Fibroblast of the conjunctiva (primary cell): ENCODE results near the gene TNFSF13.

ENCODE experiments used
- DNase-seq: peaks from one replicate; pipeline ENCODE4 v3.0.0-alpha.2; 2010; ENCODE audit warnings: low read depth

The TNFSF13 gene

GRCh38 chr17:7552621-7553051 is 5.9 kb upstream of the TNFSF13 start:
- DNase-seq: no peak

DNA sequence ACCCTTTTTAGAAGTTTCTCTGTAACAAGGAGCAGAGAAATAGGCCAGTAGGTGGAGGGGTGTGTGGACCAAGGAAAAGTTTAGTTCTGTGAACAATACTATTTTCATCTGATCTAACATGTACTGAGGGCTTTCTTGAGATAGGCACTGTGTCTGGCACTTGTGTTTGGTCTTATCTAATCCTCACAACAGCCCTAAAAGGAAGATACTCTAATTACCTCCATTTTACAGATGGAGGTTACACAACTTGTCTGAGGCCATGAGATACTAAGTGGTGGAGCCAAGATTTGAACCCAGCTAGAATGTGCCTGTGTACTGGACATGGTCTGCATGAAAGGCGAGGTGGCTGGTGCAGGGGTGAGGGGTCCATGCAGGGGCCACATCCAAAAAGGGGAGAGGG is 5.2 kb upstream of the TNFSF13 start:
- DNase-seq: no peak

GRCh38 chr17:7555320-7555948 is 3.1 kb upstream of the TNFSF13 start:
- DNase-seq: no peak

GRCh38 chr17:7556627-7557026 is 1.9 kb upstream of the TNFSF13 start:
- no peak for DNase-seq

DNA sequence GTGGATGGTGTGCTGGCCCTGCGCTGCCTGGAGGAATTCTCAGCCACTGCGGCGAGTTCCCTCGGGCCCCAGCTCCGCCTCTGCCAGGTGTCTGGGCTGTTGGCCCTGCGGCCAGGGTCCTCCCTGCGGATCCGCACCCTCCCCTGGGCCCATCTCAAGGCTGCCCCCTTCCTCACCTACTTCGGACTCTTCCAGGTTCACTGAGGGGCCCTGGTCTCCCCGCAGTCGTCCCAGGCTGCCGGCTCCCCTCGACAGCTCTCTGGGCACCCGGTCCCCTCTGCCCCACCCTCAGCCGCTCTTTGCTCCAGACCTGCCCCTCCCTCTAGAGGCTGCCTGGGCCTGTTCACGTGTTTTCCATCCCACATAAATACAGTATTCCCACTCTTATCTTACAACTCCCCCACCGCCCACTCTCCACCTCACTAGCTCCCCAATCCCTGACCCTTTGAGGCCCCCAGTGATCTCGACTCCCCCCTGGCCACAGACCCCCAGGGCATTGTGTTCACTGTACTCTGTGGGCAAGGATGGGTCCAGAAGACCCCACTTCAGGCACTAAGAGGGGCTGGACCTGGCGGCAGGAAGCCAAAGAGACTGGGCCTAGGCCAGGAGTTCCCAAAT is 1.3 kb upstream of the TNFSF13 start:
- no peak for DNase-seq

DNA sequence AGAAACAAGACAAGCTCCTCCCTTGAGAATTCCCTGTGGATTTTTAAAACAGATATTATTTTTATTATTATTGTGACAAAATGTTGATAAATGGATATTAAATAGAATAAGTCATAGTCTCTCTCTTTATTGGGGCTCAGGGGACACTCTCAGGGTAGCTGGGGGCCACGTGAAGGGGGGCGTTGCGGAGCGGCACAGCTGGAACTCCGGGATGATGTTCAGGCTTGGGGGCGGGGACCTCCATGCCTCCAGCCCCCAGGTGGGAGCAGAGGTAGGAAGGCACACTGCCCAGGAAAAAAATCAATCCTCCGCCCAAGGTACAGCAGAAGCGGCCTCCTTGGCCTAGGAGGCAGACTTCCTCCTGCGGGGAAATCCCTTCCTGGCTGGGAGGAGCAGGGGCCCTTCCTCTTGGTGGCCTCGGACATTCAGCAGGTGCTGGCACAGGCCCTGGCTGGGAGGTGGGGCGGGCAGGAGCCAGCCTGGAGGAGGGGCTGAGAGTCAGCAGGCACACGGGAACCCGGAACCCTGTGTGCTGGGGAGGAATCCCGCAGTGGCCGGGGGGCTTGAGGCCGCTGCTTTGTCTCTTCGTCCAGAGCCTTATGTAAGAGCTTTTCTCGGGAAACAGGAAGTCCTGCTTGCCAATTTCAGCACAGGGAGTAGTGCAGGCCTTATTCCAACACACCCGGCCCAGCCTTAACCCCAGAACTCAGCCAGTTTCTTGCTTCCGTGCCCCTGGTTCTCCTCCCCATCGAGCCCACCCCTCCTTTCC is 591 bp upstream of the TNFSF13 start:
- DNase-seq: peak; percentile 64

DNA sequence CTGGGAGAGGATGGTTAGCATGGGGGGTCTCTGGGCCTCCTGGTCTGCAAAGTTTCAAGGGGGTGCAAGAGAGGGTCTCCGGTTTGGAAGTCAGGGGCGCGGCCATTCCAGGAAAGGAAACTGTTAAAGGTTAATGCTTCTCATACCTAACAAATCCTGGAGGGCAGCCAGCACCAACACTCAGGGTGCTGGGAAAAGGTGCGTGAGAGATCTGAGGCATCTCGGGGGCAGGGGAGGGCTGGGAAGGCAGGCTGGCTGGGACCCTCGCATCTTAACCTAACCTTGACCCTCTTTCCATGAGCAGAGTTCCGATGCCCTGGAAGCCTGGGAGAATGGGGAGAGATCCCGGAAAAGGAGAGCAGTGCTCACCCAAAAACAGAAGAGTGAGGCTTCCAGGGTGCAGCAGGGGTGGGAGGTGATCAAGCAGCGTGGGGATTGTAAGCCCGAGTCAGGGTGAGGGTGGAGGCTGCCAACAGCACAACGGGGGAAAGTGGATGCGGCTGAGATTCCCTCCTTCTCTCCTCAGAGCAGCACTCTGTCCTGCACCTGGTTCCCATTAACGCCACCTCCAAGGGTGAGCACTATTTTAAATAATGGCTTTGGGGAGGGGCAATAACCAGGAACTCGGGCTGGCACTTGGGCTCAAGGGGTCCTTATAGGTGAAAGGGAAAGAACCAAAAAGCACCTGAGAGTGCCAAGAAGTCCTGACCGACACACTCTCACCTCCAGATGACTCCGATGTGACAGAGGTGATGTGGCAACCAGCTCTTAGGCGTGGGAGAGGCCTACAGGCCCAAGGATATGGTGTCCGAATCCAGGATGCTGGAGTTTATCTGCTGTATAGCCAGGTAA is 996 bp downstream of the TNFSF13 start:
- DNase-seq: no peak

DNA sequence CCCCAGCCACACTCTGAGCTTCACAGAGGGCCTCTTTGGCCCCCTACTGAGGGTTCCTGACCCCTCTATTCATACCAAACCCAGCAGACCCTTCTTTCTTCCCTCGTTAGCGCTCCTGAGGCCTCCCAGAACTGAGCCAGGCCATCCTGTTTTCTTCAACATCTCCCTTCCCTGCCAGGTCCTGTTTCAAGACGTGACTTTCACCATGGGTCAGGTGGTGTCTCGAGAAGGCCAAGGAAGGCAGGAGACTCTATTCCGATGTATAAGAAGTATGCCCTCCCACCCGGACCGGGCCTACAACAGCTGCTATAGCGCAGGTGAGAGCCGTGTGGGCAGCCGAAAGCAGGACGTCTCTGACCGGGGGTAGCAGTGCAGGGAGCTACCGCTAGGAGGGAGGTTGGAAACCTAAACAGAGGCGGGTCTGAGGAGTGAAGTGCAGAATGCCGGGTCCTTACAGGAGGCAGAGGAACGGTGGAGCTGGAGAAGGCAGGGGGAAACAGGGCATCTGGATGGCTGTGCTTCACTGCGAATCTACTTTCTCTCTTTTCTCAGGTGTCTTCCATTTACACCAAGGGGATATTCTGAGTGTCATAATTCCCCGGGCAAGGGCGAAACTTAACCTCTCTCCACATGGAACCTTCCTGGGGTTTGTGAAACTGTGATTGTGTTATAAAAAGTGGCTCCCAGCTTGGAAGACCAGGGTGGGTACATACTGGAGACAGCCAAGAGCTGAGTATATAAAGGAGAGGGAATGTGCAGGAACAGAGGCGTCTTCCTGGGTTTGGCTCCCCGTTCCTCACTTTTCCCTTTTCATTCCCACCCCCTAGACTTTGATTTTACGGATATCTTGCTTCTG is 1.9 kb downstream of the TNFSF13 start:
- peak; percentile 36 for DNase-seq

DNA sequence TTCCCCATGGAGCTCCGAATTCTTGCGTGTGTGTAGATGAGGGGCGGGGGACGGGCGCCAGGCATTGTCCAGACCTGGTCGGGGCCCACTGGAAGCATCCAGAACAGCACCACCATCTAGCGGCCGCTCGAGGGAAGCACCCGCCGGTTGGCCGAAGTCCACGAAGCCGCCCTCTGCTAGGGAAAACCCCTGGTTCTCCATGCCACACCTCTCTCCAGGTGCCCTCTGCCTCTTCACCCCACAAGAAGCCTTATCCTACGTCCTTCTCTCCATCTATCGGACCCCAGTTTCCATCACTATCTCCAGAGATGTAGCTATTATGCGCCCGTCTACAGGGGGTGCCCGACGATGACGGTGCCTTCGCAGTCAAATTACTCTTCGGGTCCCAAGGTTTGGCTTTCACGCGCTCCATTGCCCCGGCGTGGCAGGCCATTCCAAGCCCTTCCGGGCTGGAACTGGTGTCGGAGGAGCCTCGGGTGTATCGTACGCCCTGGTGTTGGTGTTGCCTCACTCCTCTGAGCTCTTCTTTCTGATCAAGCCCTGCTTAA is 2.6 kb downstream of the TNFSF13 start:
- peak; percentile 75 for DNase-seq

GRCh38 chr17:7561589-7562207 is 3.1 kb downstream of the TNFSF13 start, which contains the start of gene SENP3:
TSS of gene SENP3 (plus strand) at chr17:7561919. CDS start at chr17:7563077, 1,158 bp downstream.
- DNase-seq: peak; percentile 72

DNA sequence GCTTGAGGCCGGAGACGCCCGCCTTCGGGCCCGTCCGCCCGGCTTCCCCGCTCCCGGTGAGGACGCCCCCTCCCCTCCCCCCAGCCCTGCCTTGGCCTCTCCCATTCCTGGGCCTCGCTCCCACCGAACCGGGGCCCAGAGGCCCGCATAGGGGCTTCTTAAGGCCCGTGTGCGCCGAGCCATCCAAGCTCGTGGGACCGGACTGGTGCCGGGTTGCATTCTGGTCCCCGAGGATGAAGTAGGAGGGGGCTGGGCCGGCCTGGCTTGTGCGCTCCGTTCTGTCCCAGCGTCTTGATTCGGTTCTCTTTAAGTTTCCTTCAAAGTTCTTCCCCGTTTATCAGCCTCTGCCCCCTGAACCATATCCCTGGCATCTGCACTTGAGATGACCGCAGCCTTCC is 3.7 kb downstream of the TNFSF13 start:
- no peak for DNase-seq

- DNase-seq: no peak
Observed at GRCh38 chr17:7563115-7563869, 4.7 kb downstream of the TNFSF13 start.

- no peak for DNase-seq
Observed at GRCh38 chr17:7569571-7569970, 11.0 kb downstream of the TNFSF13 start.

DNA sequence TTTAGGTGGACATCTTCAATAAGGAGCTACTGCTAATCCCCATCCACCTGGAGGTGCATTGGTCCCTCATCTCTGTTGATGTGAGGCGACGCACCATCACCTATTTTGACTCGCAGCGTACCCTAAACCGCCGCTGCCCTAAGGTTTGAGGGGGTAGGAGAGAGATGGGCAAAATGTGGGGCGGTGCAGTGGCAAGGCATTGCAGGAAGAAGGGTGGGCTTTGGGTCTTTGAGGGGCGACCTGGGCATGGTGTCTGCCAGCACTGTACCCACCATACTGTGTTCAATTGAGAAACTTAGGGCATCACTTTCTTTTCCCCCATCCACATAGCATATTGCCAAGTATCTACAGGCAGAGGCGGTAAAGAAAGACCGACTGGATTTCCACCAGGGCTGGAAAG is 11.8 kb downstream of the TNFSF13 start:
- no peak for DNase-seq

DNA sequence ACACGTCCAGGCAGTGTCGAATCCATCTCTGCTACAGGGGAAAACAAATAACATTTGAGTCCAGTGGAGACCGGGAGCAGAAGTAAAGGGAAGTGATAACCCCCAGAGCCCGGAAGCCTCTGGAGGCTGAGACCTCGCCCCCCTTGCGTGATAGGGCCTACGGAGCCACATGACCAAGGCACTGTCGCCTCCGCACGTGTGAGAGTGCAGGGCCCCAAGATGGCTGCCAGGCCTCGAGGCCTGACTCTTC is 13.7 kb downstream of the TNFSF13 start:
- no peak for DNase-seq

DNA sequence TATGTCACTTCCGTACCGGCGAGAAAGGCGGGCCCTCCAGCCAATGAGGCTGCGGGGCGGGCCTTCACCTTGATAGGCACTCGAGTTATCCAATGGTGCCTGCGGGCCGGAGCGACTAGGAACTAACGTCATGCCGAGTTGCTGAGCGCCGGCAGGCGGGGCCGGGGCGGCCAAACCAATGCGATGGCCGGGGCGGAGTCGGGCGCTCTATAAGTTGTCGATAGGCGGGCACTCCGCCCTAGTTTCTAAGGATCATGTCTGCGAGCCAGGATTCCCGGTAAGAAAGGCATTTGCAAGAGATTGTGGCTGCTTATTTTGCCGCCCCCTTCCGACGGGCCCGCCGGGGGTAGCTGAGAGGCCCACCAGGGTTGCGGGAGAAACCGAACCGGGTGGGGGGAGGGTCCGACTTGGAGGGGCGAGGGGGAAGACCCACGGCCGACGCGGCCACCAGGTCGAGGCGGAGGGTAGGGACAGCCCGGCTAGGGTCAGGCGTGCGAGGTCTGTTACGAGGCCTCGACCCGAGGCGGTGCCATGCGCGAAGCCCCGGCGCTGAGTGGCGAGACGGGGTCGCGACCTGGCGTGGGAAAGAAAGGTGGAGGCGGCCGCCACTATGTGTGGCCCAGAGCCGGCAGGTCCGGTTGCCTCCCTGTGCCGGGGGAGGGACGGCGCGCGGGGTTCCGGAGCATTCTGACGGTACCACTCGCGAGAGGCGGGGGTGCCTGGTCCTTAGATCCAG is 14.2 kb downstream of the TNFSF13 start:
- DNase-seq: peak; percentile 99

GRCh38 chr17:7573324-7574080 is 15.0 kb downstream of the TNFSF13 start:
- peak; percentile 90 for DNase-seq

DNA sequence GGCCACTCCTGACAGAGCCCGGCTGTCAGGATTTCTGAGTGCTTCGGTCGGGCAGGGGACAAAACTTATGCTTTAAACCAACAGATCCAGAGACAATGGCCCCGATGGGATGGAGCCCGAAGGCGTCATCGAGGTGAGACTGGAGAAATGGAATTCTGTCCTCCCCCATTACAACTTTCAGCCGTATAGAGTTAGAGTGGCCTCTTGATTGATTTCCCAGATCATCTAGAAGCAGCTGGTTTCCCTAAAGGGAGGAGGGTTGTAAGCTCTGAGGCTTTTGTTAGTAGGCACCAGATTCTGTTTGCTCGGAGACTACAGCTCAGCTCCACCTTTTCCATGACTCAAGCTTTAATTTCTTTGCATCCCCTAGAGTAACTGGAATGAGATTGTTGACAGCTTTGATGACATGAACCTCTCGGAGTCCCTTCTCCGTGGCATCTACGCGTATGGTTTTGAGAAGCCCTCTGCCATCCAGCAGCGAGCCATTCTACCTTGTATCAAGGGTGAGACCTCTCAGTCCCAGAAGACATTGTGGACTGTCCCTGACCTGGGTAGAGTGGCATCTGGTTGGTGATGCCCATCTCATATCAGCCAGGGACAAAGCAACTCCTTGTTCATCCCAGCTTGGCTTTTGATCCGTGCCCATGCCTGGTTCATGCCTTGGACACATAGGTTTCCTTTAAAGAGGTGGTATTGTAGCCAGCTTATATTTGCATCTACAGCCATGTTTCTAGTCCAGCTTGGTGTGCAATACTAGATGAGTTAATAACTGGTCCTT is 15.8 kb downstream of the TNFSF13 start:
- DNase-seq: no peak
